Measurements from ENCODE around the gene PVR. TPM values are rescaled to one million over a fixed set of nuclear protein-coding genes. Genes with fewer than 3 reads are reported as not detected.

PVR gene
- total RNA-seq, 2 experiments from 2014 or later = 0.67 to 0.82 TPM

DNA sequence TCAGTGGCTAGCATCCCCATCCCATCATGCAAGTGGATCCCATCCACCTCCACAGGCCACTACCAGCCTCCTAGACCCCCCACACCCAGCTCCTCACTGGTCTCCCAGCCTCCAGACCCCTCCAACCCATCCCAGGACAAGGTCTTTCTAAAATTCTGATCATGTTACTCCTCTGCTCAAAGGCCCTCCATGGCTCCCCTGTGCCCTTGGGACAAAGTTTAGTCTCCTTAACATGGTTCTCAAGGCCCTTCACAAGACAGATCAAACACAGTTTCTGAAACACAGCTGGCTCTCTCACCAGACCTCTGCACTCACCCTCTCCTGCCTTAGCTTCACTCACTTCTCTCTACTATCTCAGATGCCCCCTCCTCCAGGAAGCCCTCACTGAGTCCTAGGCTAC lies 36.8 kb downstream of the PVR start:
- intact Hi-C loops (cut with DNase I, micrococcal nuclease) = no loop called here
- no peaks in the 10 kb centered on the region for H3K9me3 ChIP-seq (ENCODE audit: control insufficient read depth in 1 of 2, insufficient read depth in 1 of 2, low read length in 2 of 2)
- ChIA-PET POLR2A (no interaction called here), CTCF (no interaction called here)
- peaks cover 15% of the 10 kb centered on the region for H3K27me3 Mint-ChIP-seq
- no peak for ATAC-seq (ENCODE audit: poor library complexity)
- no peaks in the 10 kb centered on the region for H3K9me3 Mint-ChIP-seq
- DNase-seq = no peak
- no peaks in the 10 kb centered on the region for H3K36me3 Mint-ChIP-seq (ENCODE audit: low read depth)
- H3K4me3 ChIP-seq (ENCODE audit: low read length) = no peak overlapping the region
- no peaks in the 10 kb centered on the region for H3K27me3 ChIP-seq (ENCODE audit: control insufficient read depth in 1 of 2, insufficient read depth in 2 of 2, low read length in 2 of 2)
- H3K36me3 ChIP-seq (ENCODE audit: insufficient read depth, low read length) = no peaks in the 10 kb centered on the region
- H3K4me1 ChIP-seq (ENCODE audit: insufficient read depth, low read length) = no peaks in the 10 kb centered on the region
- no peak overlapping the region for H3K27ac ChIP-seq (ENCODE audit: low read depth in 1 of 2, low read length in 2 of 2)
- peaks cover 5% of the 10 kb centered on the region for H3K4me1 Mint-ChIP-seq (ENCODE audit: low read depth)
- no peak overlapping the region for H3K27ac Mint-ChIP-seq
- no peak overlapping the region for H3K4me3 Mint-ChIP-seq
- TF ChIP-seq, protein P1, sequence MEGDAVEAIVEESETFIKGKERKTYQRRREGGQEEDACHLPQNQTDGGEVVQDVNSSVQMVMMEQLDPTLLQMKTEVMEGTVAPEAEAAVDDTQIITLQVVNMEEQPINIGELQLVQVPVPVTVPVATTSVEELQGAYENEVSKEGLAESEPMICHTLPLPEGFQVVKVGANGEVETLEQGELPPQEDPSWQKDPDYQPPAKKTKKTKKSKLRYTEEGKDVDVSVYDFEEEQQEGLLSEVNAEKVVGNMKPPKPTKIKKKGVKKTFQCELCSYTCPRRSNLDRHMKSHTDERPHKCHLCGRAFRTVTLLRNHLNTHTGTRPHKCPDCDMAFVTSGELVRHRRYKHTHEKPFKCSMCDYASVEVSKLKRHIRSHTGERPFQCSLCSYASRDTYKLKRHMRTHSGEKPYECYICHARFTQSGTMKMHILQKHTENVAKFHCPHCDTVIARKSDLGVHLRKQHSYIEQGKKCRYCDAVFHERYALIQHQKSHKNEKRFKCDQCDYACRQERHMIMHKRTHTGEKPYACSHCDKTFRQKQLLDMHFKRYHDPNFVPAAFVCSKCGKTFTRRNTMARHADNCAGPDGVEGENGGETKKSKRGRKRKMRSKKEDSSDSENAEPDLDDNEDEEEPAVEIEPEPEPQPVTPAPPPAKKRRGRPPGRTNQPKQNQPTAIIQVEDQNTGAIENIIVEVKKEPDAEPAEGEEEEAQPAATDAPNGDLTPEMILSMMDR (IDR thresholded peaks at IDR 0.05) = no peak

DNA sequence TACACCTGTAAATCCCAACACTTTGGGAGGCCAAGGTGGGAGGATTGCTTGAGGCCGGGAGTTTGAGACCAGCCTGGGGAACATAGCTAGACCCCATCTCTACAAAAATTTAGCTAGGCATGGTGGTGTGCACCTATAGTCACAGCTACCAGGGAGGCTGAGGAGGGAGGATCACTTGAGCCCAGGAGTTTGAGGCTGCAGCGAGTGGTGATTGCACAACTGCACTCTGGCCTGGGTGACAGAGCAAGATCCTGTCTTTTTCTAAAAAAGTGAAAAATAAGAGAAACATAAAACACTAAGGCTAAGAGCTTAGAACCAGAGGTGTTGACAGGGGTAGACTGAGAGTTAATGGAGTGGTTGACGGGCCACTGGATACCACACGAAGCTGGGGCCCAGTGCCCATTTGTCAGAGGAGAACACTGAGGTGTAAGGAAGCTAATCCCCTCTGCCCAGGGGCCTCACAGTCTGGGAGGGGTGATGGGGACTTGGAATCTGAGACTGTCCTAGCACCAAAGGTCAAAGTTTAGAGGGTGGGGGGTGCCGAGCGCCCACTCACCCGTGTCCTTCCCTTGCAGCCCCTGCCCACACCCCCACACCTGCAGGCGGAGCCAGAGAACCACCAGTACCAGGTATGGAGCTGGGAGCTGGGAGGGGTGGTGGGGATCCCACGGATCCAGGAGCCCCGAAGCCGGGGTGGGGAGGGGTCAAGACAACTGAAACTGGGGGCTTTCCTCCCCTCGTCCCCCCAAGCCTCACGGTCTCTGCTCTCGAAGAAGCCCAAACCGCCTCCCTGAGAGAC lies 38.5 kb downstream of the PVR start:
- H3K36me3 ChIP-seq (ENCODE audit: insufficient read depth, low read length) = no peaks in the 10 kb centered on the region
- peaks cover 20% of the 10 kb centered on the region for H3K27me3 Mint-ChIP-seq
- no peak for ATAC-seq (ENCODE audit: poor library complexity)
- H3K4me1 Mint-ChIP-seq (ENCODE audit: low read depth) = peaks cover 5% of the 10 kb centered on the region
- no peaks in the 10 kb centered on the region for H3K36me3 Mint-ChIP-seq (ENCODE audit: low read depth)
- no peak overlapping the region for H3K27ac Mint-ChIP-seq
- TF ChIP-seq, protein P1 (IDR thresholded peaks at IDR 0.05) = no peak
- DNase-seq = no peak
- intact Hi-C loops (cut with DNase I, micrococcal nuclease) = no loop called here
- ChIA-PET POLR2A (no interaction called here), CTCF (no interaction called here)
- H3K9me3 ChIP-seq (ENCODE audit: control insufficient read depth in 1 of 2, insufficient read depth in 1 of 2, low read length in 2 of 2) = no peaks in the 10 kb centered on the region
- no peaks in the 10 kb centered on the region for H3K9me3 Mint-ChIP-seq
- no peaks in the 10 kb centered on the region for H3K4me1 ChIP-seq (ENCODE audit: insufficient read depth, low read length)
- no peaks in the 10 kb centered on the region for H3K27me3 ChIP-seq (ENCODE audit: control insufficient read depth in 1 of 2, insufficient read depth in 2 of 2, low read length in 2 of 2)
- H3K27ac ChIP-seq (ENCODE audit: low read depth in 1 of 2, low read length in 2 of 2) = no peak overlapping the region
- H3K4me3 Mint-ChIP-seq = no peak overlapping the region
- no peak overlapping the region for H3K4me3 ChIP-seq (ENCODE audit: low read length)

DNA sequence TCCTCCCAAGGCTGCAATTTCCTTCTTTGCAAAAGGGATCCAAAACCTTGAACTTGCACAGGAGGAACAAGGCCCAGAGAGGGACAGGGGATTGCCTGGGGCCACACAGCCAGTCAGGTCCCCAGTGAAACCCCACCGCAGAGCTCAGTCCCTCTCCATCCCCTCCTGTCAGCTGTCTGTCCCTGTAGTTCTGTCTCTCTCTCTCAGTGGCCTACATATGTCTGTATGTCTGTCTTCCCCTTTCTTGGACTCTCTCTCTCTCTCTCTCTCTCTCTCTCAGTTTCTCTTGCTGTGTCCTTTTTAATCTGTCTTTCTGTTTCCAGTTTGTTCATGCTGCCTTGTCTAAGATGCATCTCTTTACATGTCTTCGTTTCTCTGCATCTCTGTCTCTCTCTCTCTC lies 39.1 kb downstream of the PVR start:
- TF ChIP-seq, protein P1 (IDR thresholded peaks at IDR 0.05) = no peak
- Histone ChIP-seq H3K9me3 (ENCODE audit: control insufficient read depth in 1 of 2, insufficient read depth in 1 of 2, low read length in 2 of 2) (no peaks in the 10 kb centered on the region), H3K27me3 (ENCODE audit: control insufficient read depth in 1 of 2, insufficient read depth in 2 of 2, low read length in 2 of 2) (no peaks in the 10 kb centered on the region), H3K4me1 (ENCODE audit: insufficient read depth, low read length) (no peaks in the 10 kb centered on the region), H3K4me3 (ENCODE audit: low read length) (no peak overlapping the region), H3K27ac (ENCODE audit: low read depth in 1 of 2, low read length in 2 of 2) (no peak overlapping the region), H3K36me3 (ENCODE audit: insufficient read depth, low read length) (no peaks in the 10 kb centered on the region)
- Mint-ChIP-seq H3K27me3 (peaks cover 23% of the 10 kb centered on the region), H3K27ac (no peak overlapping the region), H3K4me1 (ENCODE audit: low read depth) (peaks cover 5% of the 10 kb centered on the region), H3K36me3 (ENCODE audit: low read depth) (no peaks in the 10 kb centered on the region), H3K9me3 (no peaks in the 10 kb centered on the region), H3K4me3 (no peak overlapping the region)
- no peak for ATAC-seq (ENCODE audit: poor library complexity)
- ChIA-PET POLR2A (no interaction called here), CTCF (no interaction called here)
- intact Hi-C loops (cut with DNase I, micrococcal nuclease) = no loop called here
- DNase-seq = no peak

Measured in CD4-positive, alpha-beta T cell (primary cell).